ENCODE measurements around the gene SLC25A2. TPM values are rescaled to one million over a fixed set of nuclear protein-coding genes. Genes with fewer than 3 reads are reported as not detected.

Gene SLC25A2
- total and polyA plus RNA-seq, 2 of the 13 experiments (the other 11 are each of a cell fraction or from before 2014, with no cell fraction given) = 0.13 TPM; not detected in 1

DNA sequence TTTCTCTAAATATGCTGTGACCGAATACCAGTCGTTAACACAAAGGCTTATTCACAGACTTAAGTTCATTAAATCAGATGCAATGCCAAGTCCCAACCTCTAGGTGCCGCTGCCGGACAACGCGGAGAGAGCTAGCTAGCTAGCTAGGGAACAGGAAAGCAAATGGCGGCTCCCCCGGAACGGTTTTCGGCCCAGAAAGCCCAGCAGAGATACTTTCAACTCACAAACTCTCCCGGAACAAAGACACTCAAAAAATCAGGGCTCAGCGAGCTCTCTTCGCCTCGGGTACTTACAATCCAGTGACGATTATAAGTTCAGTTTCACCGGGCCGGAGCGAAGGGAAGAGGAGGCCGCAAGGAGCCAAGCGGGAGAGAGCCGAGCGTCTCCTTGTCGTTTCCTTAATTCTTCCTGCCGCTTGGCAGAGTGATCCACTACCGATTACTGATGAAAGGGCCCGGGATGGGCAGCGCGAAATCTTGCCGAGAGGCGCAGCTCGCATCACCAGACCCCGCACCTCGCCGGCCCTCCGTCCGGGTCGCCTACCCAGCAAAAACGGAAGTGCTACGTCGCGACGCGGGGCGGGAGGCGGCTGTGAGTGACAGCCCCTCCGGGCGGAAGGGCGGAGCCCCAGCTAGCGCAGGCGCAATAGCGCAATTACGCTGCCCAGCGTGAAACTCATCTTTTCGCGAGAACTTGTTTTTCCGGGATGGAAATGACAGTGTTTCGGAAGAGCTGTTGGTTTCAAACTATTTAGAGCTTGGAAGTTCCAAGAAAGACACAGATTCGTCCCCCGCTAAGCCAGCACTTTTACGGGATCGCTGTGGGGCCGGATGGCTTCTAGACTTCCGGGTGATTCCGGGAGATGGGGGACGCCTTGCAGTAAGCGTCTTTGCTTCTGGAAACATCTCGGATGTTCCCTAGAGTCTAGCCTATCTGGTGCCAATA, 16.6 kb upstream of the SLC25A2 start, which contains the start of gene TAF7 (continued):
- TF ChIP-seq ZBTB49 (CRISPR knock-in tag; IDR thresholded peaks at IDR 0.05; ENCODE audit: borderline replicate concordance) = peak; percentile 28; the same call in 1 of the 2 replicates
- no peak; the same call in 1 of the 2 replicates for TF ChIP-seq TGIF2 (CRISPR knock-in tag; IDR thresholded peaks at IDR 0.05)
- TF ChIP-seq ZNF232 (CRISPR knock-in tag; IDR thresholded peaks at IDR 0.05; ENCODE audit: borderline replicate concordance) = peak; percentile 42; the same call in 1 of the 2 replicates
- no peak for TF ChIP-seq ZSCAN30 (CRISPR knock-in tag; IDR thresholded peaks at IDR 0.05)
- peak; percentile 24; the same call in 1 of the 2 replicates for TF ChIP-seq ZFP36L2 (CRISPR knock-in tag; IDR thresholded peaks at IDR 0.05)
- TF ChIP-seq, protein P1, sequence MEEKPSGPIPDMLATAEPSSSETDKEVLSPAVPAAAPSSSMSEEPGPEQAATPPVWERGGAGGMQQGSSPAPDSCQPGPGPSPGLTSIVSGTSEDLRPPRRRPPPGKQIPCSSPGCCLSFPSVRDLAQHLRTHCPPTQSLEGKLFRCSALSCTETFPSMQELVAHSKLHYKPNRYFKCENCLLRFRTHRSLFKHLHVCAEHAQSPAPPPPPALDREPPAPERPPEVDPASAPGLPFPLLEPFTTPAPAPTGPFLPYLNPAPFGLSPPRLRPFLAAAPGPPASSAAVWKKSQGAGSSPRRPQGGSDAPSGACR (CRISPR knock-in tag; IDR thresholded peaks at IDR 0.05) = peak; percentile 69; the same call in 1 of the 2 replicates
- TF ChIP-seq CSRNP1 (CRISPR knock-in tag; IDR thresholded peaks at IDR 0.05) = peak; percentile 59; the same call in 1 of the 2 replicates
- TF ChIP-seq ISL2 (CRISPR knock-in tag; IDR thresholded peaks at IDR 0.05) = peak; percentile 44
- TF ChIP-seq, protein P2, sequence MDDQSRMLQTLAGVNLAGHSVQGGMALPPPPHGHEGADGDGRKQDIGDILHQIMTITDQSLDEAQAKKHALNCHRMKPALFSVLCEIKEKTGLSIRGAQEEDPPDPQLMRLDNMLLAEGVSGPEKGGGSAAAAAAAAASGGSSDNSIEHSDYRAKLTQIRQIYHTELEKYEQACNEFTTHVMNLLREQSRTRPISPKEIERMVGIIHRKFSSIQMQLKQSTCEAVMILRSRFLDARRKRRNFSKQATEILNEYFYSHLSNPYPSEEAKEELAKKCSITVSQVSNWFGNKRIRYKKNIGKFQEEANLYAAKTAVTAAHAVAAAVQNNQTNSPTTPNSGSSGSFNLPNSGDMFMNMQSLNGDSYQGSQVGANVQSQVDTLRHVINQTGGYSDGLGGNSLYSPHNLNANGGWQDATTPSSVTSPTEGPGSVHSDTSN (CRISPR knock-in tag; IDR thresholded peaks at IDR 0.05; ENCODE audit: borderline replicate concordance) = peak; percentile 88; the same call in 1 of the 2 replicates
- no peak for TF ChIP-seq ZNF496 (CRISPR knock-in tag; IDR thresholded peaks at IDR 0.05; ENCODE audit: insufficient replicate concordance)
- no peak for TF ChIP-seq ZNF205 (CRISPR knock-in tag; IDR thresholded peaks at IDR 0.05)
- TF ChIP-seq ZFYVE20 (CRISPR knock-in tag; IDR thresholded peaks at IDR 0.05; ENCODE audit: borderline replicate concordance, low read depth) = no peak
- peak; percentile 67 for TF ChIP-seq ZNF317 (CRISPR knock-in tag; IDR thresholded peaks at IDR 0.05)
- TF ChIP-seq ZNF713 (CRISPR knock-in tag; IDR thresholded peaks at IDR 0.05) = peak; percentile 97; the same call in 1 of the 2 replicates
- TF ChIP-seq ZNF24 (IDR thresholded peaks at IDR 0.05) = no peak
- peak; percentile 88 for TF ChIP-seq ZNF781 (CRISPR knock-in tag; IDR thresholded peaks at IDR 0.05; ENCODE audit: borderline replicate concordance, not compliant biosample characterization)
- TF ChIP-seq SIN3B (IDR thresholded peaks at IDR 0.05; ENCODE audit: low read length) = no peak
- peak; percentile 84 for TF ChIP-seq RELA (CRISPR knock-in tag; IDR thresholded peaks at IDR 0.05)
- TF ChIP-seq GFI1 (CRISPR knock-in tag; IDR thresholded peaks at IDR 0.05; ENCODE audit: borderline replicate concordance) = no peak; the same call in 1 of the 2 replicates
- TF ChIP-seq, protein P3, sequence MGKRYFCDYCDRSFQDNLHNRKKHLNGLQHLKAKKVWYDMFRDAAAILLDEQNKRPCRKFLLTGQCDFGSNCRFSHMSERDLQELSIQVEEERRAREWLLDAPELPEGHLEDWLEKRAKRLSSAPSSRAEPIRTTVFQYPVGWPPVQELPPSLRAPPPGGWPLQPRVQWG (CRISPR knock-in tag; IDR thresholded peaks at IDR 0.05; ENCODE audit: borderline replicate concordance, low read depth) = no peak
- 0 out of 2 replicates have a peak, but pooled peaks have one; percentile 59 for TF ChIP-seq ZNF644 (CRISPR knock-in tag; IDR thresholded peaks at IDR 0.05; ENCODE audit: low read depth)
- TF ChIP-seq NFIC (IDR thresholded peaks at IDR 0.05; ENCODE audit: low read length) = no peak
- TF ChIP-seq ZFP62 (CRISPR knock-in tag; IDR thresholded peaks at IDR 0.05) = no peak
